Endothelial cell of umbilical vein (primary cell): ENCODE data around the gene DNAJC7. TPM values are rescaled to one million over a fixed set of nuclear protein-coding genes. Genes with fewer than 3 reads are reported as not detected.
A peak's percentile ranks its signal among the peaks of the same experiment; 100 is the strongest.

Experiments used
- BruUV-seq: library from RNA; stranded (reverse); fragments of 400-500 nt; replicated peaks from 2 replicates; lab custom pipeline; 2021; lab: Mats Ljungman, UMichigan
- CTCF ChIA-PET: fragments of 300-600, 350-600 bp; sonication (Branson Sonifier 250); formaldehyde crosslinking; loops from one replicate; lab custom pipeline; 2021; ENCODE audit warnings: antibody characterized with exemption, inconsistent platforms; lab: Charles Lee
- POLR2A ChIA-PET: fragments of 300-600, 350-600 bp; sonication (Branson Sonifier 250); formaldehyde crosslinking; loops from one replicate; lab custom pipeline; 2021; ENCODE audit warnings: antibody characterized with exemption, inconsistent platforms; lab: Charles Lee
- DNase-seq: peaks from one replicate; pipeline ENCODE4 v3.0.0-alpha.2; 2011; ENCODE audit warnings: low read depth, low spot score
- FAIRE-seq: peaks from 2 replicates; lab custom pipeline; 2011; peaks lifted over from hg19 to GRCh38; lab: Jason Lieb, UNC
- H2AFZ ChIP-seq: 2 replicates; pipeline ENCODE4 v1.6.0; 2012; ENCODE audit warnings: low read depth, low read length, control low read depth, inconsistent platforms
- H3K27ac ChIP-seq: 2 replicates; pipeline ENCODE4 v1.5.1; 2011; ENCODE audit warnings: low read depth, mild to moderate bottlenecking, control low read depth, low read length, moderate library complexity; ENCODE audit not compliant: insufficient read depth
- H3K27me3 ChIP-seq, 2 experiments: 2 replicates each; pipeline versions ENCODE4 v1.6.0 to v1.6.1; 2011; ENCODE audit warnings: low read length in 2 of 2, mixed read lengths in 1 of 2; ENCODE audit not compliant: control insufficient read depth in 2 of 2, insufficient read depth in 2 of 2
- H3K36me3 ChIP-seq, 2 experiments: 2 replicates in 1 of 2; 3 replicates in 1 of 2; pipeline ENCODE4 v1.5.1; 2011; ENCODE audit warnings: low read length in 2 of 2, mild to moderate bottlenecking in 1 of 2, moderate library complexity in 1 of 2; ENCODE audit not compliant: control insufficient read depth in 2 of 2, insufficient read depth in 2 of 2; ENCODE audit errors: extremely low read depth in 1 of 2
- H3K4me1 ChIP-seq: 3 replicates; pipeline ENCODE4 v1.5.1; 2011; ENCODE audit warnings: mild to moderate bottlenecking, low read length; ENCODE audit not compliant: control insufficient read depth, insufficient read depth; ENCODE audit errors: extremely low read depth
- H3K4me2 ChIP-seq: 2 replicates; pipeline ENCODE4 v1.6.1; 2011; ENCODE audit warnings: low read length, control low read depth, mixed read lengths; ENCODE audit not compliant: insufficient read depth
- H3K4me3 ChIP-seq, 3 experiments: fragments of 200-600 bp in 1 of 3; sonication (generic), shearing (Covaris generic) in 1 of 3; replicated peaks in 1 of 3; 2 replicates each; pipeline ENCODE4 v1.5.1; 2011 to 2016; ENCODE audit warnings: control low read depth in 3 of 3, low read length in 3 of 3, mild to moderate bottlenecking in 2 of 3, inconsistent platforms in 1 of 3, low read depth in 1 of 3, moderate library complexity in 1 of 3; ENCODE audit not compliant: insufficient read depth in 1 of 3
- H3K79me2 ChIP-seq: 2 replicates; pipeline ENCODE4 v1.6.0; 2012; ENCODE audit warnings: low read length, inconsistent platforms; ENCODE audit not compliant: control insufficient read depth, insufficient read depth
- H3K9ac ChIP-seq: replicated peaks from 2 replicates; pipeline ENCODE3; 2011; ENCODE audit warnings: low read length, control low read depth; ENCODE audit not compliant: insufficient read depth; ENCODE audit errors: extremely low read depth
- H3K9me1 ChIP-seq: replicated peaks from 3 replicates; pipeline ENCODE4 v1.6.0; 2011; ENCODE audit warnings: mild to moderate bottlenecking, low read length; ENCODE audit not compliant: control insufficient read depth, insufficient read depth; ENCODE audit errors: extremely low read depth
- H3K9me3 ChIP-seq: replicated peaks from 2 replicates; pipeline ENCODE4 v1.5.1; 2012; ENCODE audit warnings: low read length, inconsistent platforms; ENCODE audit not compliant: control insufficient read depth, insufficient read depth
- H4K20me1 ChIP-seq: replicated peaks from 2 replicates; pipeline ENCODE3; 2011; ENCODE audit warnings: mild to moderate bottlenecking, low read length; ENCODE audit not compliant: control insufficient read depth, insufficient read depth; ENCODE audit errors: extremely low read depth
- CTCF ChIP-seq, 2 donors: IDR thresholded peaks; 1 replicate in 1 of 2; 2 replicates in 1 of 2; pipeline ENCODE4 v1.5.1; 2011; ENCODE audit warnings: low read length in 2 of 2, mild to moderate bottlenecking in 2 of 2, moderate library complexity in 2 of 2, control low read depth in 1 of 2, inconsistent platforms in 1 of 2, low read depth in 1 of 2; ENCODE audit not compliant: insufficient read depth in 1 of 2; ENCODE audit errors: extremely low read depth in 1 of 2
- EZH2 ChIP-seq: IDR thresholded peaks from 2 replicates; pipeline ENCODE4 v1.6.1; 2012; ENCODE audit warnings: borderline replicate concordance, low read depth, mild to moderate bottlenecking, moderate library complexity, low read length, inconsistent platforms; ENCODE audit not compliant: severe bottlenecking
- FOS ChIP-seq: IDR thresholded peaks from 2 replicates; pipeline ENCODE4 v1.6.1; 2011; ENCODE audit warnings: mild to moderate bottlenecking, low read length, moderate library complexity, borderline replicate concordance; ENCODE audit not compliant: insufficient read depth
- GATA2 ChIP-seq: IDR thresholded peaks from 2 replicates; pipeline ENCODE4 v1.7.0; 2011; ENCODE audit warnings: low read depth, mild to moderate bottlenecking, moderate library complexity, mixed read lengths, low read length; ENCODE audit not compliant: insufficient read length, insufficient read depth
- JUN ChIP-seq: IDR thresholded peaks from 2 replicates; pipeline ENCODE4 v1.6.1; 2011; ENCODE audit warnings: borderline replicate concordance, low read depth; ENCODE audit not compliant: insufficient read length, insufficient read depth
- MAX ChIP-seq: IDR thresholded peaks from 2 replicates; pipeline ENCODE4 v1.6.1; 2011; ENCODE audit not compliant: insufficient read depth, insufficient read length
- MYC ChIP-seq: IDR thresholded peaks from one replicate; pipeline ENCODE4 v1.6.1; 2011; ENCODE audit warnings: mild to moderate bottlenecking, low read depth, low read length
- POLR2A ChIP-seq: IDR thresholded peaks from 2 replicates; pipeline ENCODE4 v1.6.1; 2012; ENCODE audit warnings: low read depth, mild to moderate bottlenecking, control low read depth, low read length
- POLR2AphosphoS5 ChIP-seq: IDR thresholded peaks from 2 replicates; pipeline ENCODE4 v1.6.1; 2012; ENCODE audit warnings: low read depth, mild to moderate bottlenecking, control low read depth, low read length, moderate library complexity; ENCODE audit not compliant: insufficient read depth
- dilution Hi-C: fragments of 300-500 bp; cut with MboI; formaldehyde crosslinking; loops from one replicate; pipeline ENCODE4 v1.15.0; 2019; ENCODE audit warnings: low sequenced_read_pairs; ENCODE audit not compliant: extremely low pct_ligation_motif_present
- intact Hi-C: fragments of 100-400 bp; cut with micrococcal nuclease; formaldehyde crosslinking; loops from one replicate; pipeline ENCODE4 v1.10.0; 2022
- polyA plus RNA-seq, 4 experiments: library from polyadenylated mRNA; depleted of rRNA in 3 of 4; stranded (reverse) in 3 of 4; unstranded in 1 of 4; fragments of >200 nt; gene quantifications; 2 replicates each; pipeline versions ENCODE4 v1.2.1 to v1.2.3, GENCODE V29; 2011 to 2012; ENCODE audit warnings: missing spikeins in 1 of 4
- total RNA-seq: library from RNA; stranded (reverse); gene quantifications from 2 replicates; pipeline ENCODE4 v1.2.3, GENCODE V29; 2021

Gene DNAJC7
- total and polyA plus RNA-seq, 2 donors (not counting 3 experiments of a cell fraction or from before 2014, with no cell fraction given) = 19.8 to 111 TPM

DNA sequence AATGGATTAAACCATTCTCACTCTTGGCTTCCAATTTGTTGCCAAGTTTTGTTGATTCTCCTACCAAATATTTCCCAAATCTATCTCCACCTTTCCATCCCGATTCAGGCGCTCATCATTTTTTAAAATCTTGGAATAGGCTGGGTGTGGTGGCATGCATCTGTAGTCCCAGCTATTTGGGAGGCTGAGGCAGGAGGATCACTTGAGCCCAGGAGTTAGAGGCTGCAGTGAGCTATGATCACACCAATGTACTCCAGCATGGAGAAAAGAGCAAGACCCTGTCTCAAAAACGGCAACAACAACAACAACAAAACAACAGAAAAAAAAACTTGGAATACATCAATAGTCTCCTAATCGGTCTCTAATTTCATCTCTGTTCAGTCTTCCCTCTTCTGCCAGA, 1.7 kb upstream of the DNAJC7 start:
- H2AFZ ChIP-seq = no peak overlapping the region
- ChIA-PET POLR2A (no interaction called here), CTCF (interaction anchor here (0.9 to 1.3 kb wide), 7 partner anchors 10 to 94 kb away, joined by 3 to 5 read pairs (median 3); partner anchors contain the start of genes DHX58 and ODAD4)
- no peak for DNase-seq
- no TSS peak for BruUV-seq
- intact Hi-C loops (loop anchor here (5.0 kb wide), 1 partner anchor 52 kb away; the partner anchor contains the start of gene CNP), dilution Hi-C loops (no loop called here)
- H3K79me2 ChIP-seq = peaks cover 47% of the 10 kb centered on the region
- TF ChIP-seq JUN = no peak
- no peak for TF ChIP-seq POLR2A
- no peak for TF ChIP-seq EZH2
- TF ChIP-seq FOS = no peak
- TF ChIP-seq POLR2AphosphoS5 = no peak
- TF ChIP-seq GATA2 = no peak
- no peak for TF ChIP-seq MYC
- no peak overlapping the region for H3K9ac ChIP-seq
- peaks cover 3 to 14% of the 10 kb centered on the region in 2 experiments for H3K36me3 ChIP-seq
- no peak overlapping the region for H3K4me3 ChIP-seq
- H3K27me3 ChIP-seq = no peaks in the 10 kb centered on the region
- no peaks in the 10 kb centered on the region for H3K9me1 ChIP-seq
- no peaks in the 10 kb centered on the region for H3K9me3 ChIP-seq
- peaks cover 19% of the 10 kb centered on the region for H3K4me1 ChIP-seq
- no peak overlapping the region for H3K27ac ChIP-seq
- H3K4me2 ChIP-seq = no peak overlapping the region
- FAIRE-seq = no peak
- H4K20me1 ChIP-seq = no peaks in the 10 kb centered on the region

- Histone ChIP-seq H3K27me3 (no peaks in the 10 kb centered on the region), H2AFZ (no peak overlapping the region), H3K4me2 (peak overlapping the region; percentile 69), H3K79me2 (peaks cover 54% of the 10 kb centered on the region), H3K27ac (peak overlapping the region; percentile 88), H3K9me3 (no peaks in the 10 kb centered on the region), H4K20me1 (no peaks in the 10 kb centered on the region), H3K4me1 (peaks cover 15% of the 10 kb centered on the region), H3K36me3 (peaks cover 3 to 9% of the 10 kb centered on the region in 2 experiments), H3K9ac (peak overlapping the region; percentile 98), H3K4me3 (peak overlapping the region in 1 of 3 experiments; percentile 96), H3K9me1 (no peaks in the 10 kb centered on the region)
- DNase-seq = no peak
- ChIA-PET CTCF (interaction anchor here (0.9 to 3.4 kb wide), 9 partner anchors 11 to 88 kb away, joined by 3 to 13 read pairs (median 4); partner anchors contain the start of genes C17orf113 and ODAD4), POLR2A (no interaction called here)
- intact Hi-C loops = loop anchor here (5.0 kb wide), 1 partner anchor 51 kb away; the partner anchor contains the start of gene CNP
- TF ChIP-seq POLR2AphosphoS5 (no peak), EZH2 (no peak), GATA2 (no peak), POLR2A (no peak), FOS (no peak), CTCF (IDR thresholded peaks at IDR 0.05; ENCODE audit: extremely low read depth in 1 of 2, insufficient read depth in 1 of 2, low read depth in 1 of 2, low read length in 2 of 2) (no peak), MYC (no peak), JUN (no peak), MAX (no peak)
- peak; percentile 12 for FAIRE-seq
- no TSS peak for BruUV-seq
- dilution Hi-C loops = no loop called here
Observed at GRCh38 chr17:42018339-42018738, 1.1 kb upstream of the DNAJC7 start.
